Uterus (tissue), 2 donors: ENCODE data around the gene KRTAP4-5.

Experiments used
- POLR2A ChIP-seq, 2 donors: fragments of 450-650 bp; IDR thresholded peaks; one replicate each; pipeline ENCODE4 v1.6.1; 2016; ENCODE audit warnings: antibody characterized with exemption in 2 of 2, mild to moderate bottlenecking in 1 of 2, moderate library complexity in 1 of 2
- TF ChIP-seq, protein P1 (sequence below), 4 experiments: fragments of 200-600 bp in 2 of 4; fragments of 450-650 bp in 2 of 4; sonication (generic) in 2 of 4; IDR thresholded peaks; one replicate each; pipeline ENCODE4 v1.5.1; 2016 to 2019; ENCODE audit warnings: antibody characterized with exemption in 4 of 4, mild to moderate bottlenecking in 2 of 4, moderate library complexity in 1 of 4

DNA sequence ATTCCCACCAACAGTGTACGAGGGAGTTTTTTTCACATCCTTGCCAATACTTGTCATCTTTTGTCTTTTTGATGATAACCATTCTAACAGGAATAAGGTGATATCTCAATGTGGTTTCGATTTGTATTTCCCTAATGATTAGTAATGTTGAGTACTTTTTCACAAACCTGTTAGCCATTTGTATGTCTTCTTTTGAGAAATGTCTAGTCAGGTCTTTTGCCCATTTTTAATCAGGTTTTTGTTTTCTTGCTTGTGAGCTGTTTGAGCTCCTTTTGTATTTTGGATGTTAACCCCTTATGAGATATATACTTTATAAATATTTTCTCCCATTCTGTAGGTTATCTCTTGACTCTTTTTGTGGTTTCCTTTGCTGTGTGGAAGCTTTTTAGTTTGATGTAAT is 1.9 kb upstream of the KRTAP4-5 start:
- TF ChIP-seq, protein P1, sequence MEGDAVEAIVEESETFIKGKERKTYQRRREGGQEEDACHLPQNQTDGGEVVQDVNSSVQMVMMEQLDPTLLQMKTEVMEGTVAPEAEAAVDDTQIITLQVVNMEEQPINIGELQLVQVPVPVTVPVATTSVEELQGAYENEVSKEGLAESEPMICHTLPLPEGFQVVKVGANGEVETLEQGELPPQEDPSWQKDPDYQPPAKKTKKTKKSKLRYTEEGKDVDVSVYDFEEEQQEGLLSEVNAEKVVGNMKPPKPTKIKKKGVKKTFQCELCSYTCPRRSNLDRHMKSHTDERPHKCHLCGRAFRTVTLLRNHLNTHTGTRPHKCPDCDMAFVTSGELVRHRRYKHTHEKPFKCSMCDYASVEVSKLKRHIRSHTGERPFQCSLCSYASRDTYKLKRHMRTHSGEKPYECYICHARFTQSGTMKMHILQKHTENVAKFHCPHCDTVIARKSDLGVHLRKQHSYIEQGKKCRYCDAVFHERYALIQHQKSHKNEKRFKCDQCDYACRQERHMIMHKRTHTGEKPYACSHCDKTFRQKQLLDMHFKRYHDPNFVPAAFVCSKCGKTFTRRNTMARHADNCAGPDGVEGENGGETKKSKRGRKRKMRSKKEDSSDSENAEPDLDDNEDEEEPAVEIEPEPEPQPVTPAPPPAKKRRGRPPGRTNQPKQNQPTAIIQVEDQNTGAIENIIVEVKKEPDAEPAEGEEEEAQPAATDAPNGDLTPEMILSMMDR (IDR thresholded peaks at IDR 0.05) = no peak
- no peak for TF ChIP-seq POLR2A (IDR thresholded peaks at IDR 0.05)
